Activated T-cell treated with anti-CD3 and anti-CD28 coated beads, Interleukin-2, amount 50 U/mL, for 1 hour (primary cell): ENCODE results near the gene TTLL11.

Experiments
- DNase-seq: peaks from one replicate; pipeline ENCODE4 v3.0.0-alpha.2; 2020

Gene TTLL11

DNA sequence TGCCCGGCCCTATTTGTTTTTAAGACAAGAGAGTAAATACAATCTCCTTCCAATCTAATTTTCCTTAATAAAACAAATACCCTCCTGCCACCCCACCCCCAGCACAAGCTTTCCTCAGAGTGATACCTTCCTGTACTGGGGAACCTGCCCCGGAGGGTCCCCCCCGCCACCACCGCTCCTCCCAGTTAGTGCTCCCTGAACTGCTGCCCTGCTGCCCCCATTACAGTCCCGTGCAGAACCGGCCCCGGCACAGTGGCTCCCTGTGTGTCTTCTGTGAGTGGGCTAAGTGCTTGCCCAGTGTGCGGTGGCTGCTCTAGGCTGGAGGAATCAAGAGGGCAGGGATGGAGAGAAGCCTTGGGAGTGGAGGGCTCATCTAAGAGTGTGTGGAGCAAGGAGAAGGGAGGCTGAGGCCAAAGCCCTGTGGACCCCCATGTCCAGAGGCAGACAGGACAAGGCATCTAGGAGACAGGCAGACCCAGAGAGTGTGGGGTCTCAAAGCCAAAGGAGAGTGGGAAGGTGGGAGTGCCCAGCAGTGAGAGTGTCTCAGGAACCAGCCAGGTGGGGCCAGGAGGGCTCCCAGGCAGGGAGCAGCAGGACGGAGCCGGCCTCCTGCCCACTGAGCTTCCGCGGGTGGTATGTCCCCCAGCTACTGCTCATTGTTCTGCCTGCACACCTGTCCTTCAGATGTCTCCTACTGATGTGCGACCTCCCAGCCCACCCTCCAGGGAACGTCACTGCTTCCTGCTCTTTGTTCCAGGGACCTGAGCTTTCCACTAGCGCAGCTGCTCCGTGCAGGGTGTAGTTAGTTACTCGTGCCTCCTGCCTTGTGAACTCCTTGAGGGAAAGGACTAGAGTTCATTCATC, 312.7 kb downstream of the TTLL11 start:
- no peak for DNase-seq

DNA sequence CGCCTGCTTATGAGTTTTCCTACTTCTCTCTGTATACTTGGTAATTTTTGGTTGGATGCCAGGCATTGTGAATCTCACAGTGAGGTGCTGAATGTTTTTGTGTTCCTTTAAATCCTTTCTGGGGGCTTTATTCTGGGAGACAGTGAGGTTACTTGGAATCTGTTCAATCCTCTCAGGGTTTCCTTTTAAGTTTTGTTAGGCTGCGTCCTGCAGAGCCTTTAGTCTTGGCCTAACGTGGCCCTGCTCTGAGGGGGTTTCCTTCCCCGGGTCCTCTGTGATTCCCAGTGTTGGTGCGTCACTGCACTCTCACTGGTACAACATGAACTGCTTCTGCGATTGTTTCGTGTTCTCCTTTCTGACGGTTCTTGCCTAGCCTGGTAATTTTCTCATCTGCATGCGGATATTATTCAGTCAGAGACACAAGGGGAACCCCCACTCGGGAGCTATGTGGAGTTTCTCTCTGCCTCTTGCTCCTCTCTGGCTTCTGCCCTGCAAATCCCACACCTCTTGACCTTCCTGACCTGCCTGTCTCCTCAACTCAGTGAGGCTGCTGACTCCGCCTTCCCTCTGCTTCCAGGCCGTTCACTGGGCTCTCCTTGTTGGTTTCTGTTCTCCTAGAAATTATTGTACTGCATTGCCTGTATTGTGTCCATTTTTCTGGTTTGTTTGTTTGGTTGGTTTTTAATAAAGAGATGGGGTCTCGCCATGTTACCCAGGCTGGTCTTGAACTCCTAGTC, 313.6 kb downstream of the TTLL11 start:
- no peak for DNase-seq

DNA sequence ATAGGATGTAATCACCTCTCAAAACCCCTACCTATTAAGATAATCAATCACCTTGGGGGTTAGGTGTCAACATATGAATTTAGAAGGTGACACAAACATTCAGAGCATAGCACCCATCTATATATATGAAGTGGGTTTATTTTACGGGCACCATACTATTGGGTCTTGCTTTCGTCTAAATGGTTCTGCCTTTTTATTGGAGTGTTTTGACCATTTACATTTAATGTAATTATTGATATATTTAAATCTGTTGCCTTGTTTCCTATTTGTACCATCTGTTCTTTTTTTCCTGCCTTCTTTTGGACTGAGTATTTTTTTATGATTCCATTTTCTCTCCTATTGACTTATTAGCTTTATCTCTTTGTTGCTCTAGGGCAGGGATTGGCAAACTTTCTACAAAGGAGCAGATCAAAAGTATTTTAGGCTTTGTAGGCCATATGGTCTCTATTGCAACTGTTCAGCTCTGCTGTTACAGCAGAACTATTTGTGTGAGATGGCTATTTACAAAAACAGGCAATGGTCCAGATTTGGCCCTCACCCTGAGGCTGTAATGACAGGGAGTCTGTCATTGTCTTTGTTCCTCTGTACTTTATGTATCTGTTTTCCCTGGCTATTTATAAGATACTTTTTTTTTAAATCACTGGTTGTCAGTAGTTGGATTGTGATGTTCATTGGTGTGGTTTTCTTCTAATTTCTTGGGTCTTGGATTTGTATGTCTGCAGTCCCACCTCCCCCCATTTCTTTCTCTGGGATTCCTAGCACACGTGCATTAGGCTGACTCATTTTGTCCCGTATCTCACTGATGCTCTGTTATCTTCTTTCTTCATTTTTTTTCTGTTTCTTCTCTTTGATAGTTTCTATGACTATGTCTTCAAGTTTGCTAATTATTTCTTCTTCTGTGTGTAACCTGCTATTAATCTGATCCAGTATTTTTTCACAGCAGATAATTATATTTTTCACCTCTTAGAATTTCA, 314.6 kb downstream of the TTLL11 start:
- DNase-seq: no peak

DNA sequence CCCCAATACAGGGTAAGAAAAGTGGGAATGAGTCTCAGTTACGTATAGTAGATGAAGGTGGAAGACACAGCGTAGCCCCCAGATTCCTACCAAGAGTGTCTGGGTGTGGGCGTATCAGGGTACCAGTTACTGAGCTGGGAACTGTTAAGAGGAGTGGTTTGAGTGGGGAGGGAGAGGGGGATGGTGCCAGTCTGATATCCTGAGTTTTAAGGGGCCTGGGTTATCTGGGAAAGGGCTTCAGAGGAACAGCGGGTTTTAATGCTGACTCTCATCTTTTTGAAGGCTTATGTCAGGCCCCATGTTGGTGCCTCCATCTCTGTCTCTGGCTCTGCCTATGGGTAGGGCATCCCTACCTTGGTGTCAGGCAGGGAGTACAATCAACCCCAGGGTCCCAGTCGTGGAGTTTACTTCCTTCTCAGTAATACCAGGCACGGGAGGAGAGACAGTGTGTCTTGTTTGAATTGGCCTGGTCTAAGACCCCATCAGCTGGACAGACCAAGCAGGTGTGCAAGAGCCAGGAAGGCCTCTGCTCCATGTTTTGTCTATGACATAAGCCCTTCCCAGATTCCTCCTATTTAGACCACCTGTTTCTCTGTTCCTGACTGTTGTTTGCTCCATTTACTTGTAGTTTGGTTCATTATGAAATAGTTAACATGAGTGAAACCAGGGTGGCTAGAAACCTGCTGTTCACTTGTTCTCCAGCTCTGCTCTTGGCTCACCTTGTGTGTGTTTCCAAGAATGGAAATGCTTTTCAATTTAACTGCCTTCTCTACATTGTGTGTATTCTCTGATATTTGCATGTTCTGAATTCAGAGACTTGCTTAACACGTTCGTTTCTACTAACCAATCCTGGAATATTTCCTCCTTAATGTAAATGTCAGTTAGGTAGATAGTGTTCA, 316.1 kb downstream of the TTLL11 start:
- DNase-seq: no peak

DNA sequence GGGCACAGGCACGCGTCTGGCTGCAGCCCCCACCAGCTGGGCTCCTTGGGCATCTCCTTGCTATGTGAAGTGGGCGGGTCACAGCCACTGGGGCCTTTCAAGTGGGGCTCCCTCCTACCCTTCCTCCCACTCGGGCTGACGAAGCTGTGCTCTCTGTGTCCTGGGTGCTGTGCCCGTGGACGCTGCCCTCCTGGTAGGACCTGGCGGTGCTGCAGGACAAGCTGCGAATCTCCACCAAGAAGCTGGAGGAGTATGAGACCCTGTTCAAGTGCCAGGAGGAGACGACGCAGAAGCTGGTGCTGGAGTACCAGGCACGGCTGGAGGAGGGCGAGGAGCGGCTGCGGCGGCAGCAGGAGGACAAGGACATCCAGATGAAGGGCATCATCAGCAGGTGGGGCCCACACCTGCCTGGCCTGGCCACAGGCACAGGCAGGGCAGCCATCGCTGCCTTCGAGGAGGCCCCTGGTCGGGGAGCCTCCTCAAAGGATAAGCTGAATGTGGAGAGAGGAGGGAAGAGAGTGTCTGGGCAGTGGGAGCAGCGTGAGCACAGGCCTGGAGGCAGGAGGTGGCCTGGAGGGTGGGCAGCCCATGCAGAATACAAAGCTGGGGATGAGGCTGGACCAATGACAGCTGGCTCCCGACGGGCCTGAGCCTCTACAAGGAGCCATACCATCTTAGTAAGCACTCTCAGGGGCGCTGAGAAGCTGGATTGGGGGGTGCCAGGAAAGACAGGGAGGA, 316.9 kb downstream of the TTLL11 start:
- no peak for DNase-seq

DNA sequence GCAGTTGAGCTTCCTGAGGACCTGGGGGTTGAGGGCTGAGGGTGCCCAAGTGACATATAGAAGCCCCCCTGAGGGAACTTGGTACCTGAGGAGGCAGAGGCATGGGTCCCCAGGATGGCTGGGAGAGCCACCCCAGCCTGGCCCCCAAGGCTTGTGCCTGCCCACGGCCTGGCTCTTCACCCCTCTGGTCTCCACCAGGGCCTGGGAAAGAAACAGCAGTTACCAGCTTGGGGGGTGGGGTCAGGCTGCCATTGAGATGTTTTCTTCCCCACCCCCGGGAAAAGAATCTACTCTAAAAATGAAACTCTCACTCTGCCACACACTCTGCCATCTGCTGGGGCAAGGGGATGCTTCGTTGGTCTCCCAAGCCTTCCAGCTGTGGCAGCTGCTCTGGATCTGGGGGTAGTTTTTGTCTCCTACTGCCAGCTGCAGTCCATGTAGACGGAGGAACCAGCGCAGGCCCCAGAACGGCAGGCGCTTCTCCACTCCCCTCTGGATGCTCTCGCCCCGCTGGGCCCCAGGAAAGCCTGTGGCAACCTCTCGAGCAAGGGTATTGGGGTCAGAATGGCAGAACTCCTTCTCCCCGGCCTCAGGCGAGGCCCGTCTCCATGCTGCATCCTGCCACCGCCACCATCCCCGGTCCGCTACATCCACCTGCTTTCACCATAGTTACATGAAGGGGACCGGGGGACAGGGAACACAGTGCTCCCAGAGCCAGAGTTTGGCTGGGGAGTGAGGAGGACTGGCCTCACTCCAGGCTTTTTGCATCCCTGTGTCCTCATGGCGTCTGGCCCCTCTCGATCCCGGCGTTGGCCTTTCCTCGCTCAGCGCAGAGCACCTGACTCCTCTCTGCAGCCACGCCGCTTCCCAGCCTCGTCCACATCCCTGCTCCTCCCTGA, 318.1 kb downstream of the TTLL11 start:
- no peak for DNase-seq

DNA sequence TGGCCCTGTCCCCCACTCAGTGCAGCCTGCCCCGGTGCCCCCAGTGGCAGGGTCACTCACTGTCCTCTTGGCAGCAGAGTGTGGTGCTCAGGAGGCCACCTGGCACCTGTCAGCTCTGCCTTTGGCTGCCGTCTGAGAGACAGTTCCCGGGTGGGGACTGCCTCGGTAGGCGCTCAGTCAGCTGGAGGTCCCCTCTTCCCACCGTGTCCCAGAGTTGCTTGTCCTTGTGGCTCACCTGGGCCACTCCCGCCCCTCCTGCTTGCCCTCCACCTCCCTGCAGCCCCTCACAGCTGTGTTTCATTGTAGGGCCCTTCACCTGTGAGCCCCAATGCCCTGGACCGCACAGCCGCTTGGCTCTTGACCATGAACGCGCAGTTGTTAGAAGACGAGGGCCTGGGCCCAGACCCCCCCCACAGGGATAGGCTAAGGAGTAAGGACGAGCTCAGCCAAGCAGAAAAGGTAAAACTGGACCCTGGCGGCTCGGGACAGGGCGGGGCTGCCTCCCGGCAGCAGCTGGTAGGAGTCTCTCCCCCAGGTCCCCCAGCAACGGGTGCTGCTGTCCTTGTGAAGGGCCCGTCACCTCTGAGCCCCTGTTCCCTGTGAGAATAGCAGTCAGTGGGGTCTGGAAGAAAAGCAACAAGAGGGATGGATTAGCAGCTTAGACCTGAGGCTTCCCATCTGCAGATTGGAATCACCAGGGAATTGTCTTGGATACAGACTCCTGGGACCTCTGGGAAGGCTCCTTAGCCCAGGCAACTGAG, 319.0 kb downstream of the TTLL11 start:
- DNase-seq: no peak

DNA sequence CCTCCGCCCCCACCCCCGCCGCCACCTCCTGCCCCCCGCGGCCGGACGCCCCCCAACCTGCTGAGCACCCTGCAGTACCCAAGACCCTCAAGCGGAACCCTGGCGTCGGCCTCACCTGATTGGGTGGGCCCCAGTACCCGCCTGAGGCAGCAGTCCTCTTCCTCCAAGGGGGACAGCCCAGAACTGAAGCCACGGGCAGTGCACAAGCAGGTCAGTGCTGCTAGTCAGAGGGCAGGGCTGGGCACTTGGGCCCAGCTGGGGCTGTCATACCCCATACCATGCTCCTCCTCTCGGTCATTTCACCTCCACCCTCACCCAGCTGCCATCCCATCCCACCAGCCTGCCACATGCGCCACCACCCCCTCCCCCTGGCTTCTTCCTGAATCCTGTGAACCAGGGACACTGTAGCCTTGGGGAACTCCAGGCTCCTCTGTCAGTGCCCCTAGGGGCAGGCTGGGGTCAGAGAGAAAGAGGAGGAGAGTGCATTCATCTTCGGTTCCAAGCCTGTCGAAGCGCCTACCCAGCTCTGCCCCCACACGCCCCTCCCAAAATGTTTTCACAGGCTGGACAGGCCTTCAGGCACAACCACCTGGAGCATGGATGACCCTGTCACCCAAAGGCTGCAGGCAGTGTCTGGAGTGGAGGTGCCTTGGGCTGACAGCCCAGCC, 319.7 kb downstream of the TTLL11 start:
- DNase-seq: no peak

DNA sequence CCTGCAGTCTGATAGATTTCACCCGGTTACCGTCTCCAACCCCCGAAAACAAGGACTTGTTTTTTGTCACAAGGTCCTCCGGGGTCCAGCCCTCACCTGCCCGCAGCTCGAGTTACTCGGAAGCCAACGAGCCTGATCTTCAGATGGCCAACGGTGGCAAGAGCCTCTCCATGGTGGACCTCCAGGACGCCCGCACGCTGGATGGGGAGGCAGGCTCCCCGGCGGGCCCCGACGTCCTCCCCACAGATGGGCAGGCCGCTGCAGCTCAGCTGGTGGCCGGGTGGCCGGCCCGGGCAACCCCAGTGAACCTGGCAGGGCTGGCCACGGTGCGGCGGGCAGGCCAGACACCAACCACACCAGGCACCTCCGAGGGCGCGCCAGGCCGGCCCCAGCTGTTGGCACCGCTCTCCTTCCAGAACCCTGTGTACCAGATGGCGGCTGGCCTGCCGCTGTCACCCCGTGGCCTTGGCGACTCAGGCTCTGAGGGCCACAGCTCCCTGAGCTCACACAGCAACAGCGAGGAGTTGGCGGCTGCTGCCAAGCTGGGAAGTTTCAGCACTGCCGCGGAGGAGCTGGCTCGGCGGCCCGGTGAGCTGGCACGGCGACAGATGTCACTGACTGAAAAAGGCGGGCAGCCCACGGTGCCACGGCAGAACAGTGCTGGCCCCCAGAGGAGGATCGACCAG, 320.4 kb downstream of the TTLL11 start:
- DNase-seq: no peak
